Endodermal cell (in vitro differentiated cells): Measurements from ENCODE around the gene DIP2B. TPM values are rescaled to one million over a fixed set of nuclear protein-coding genes. Genes with fewer than 3 reads are reported as not detected.
A peak's percentile ranks its signal among the peaks of the same experiment; 100 is the strongest.

Experiments
- DNase-seq: peaks from one replicate; pipeline ENCODE4 v3.0.0-alpha.2; 2017
- H3K27ac ChIP-seq: 2 replicates; pipeline ENCODE4 v1.5.1; 2013; ENCODE audit warnings: mild to moderate bottlenecking, low read depth, low read length, moderate library complexity
- H3K27me3 ChIP-seq: 2 replicates; pipeline ENCODE4 v1.6.1; 2013; ENCODE audit warnings: mild to moderate bottlenecking, low read length, moderate library complexity; ENCODE audit not compliant: insufficient read depth, control insufficient read depth, poor library complexity, severe bottlenecking
- H3K36me3 ChIP-seq: 2 replicates; pipeline ENCODE4 v1.7.0; 2013; ENCODE audit warnings: mild to moderate bottlenecking, low read length, moderate library complexity; ENCODE audit not compliant: control insufficient read depth, insufficient read depth
- H3K4me1 ChIP-seq: one replicate; pipeline ENCODE4 v1.7.0; 2013; ENCODE audit warnings: low read length; ENCODE audit not compliant: control insufficient read depth, insufficient read depth
- H3K4me3 ChIP-seq: 2 replicates; pipeline ENCODE4 v1.5.1; 2013; ENCODE audit warnings: mild to moderate bottlenecking, low read length, moderate library complexity
- H3K9ac ChIP-seq: 2 replicates; pipeline ENCODE4 v1.6.1; 2013; ENCODE audit warnings: mild to moderate bottlenecking, low read length, moderate library complexity; ENCODE audit not compliant: poor library complexity, severe bottlenecking; ENCODE audit errors: extremely low read depth
- H3K9me3 ChIP-seq: 2 replicates; pipeline ENCODE4 v1.6.1; 2013; ENCODE audit warnings: mild to moderate bottlenecking, low read length, moderate library complexity; ENCODE audit not compliant: control insufficient read depth
- H3K27ac Mint-ChIP-seq: 2 replicates; pipeline ENCODE4 v1.8.0; 2020; ENCODE audit warnings: mixed read lengths
- H3K27me3 Mint-ChIP-seq: 2 replicates; pipeline ENCODE4 v1.8.0; 2021; ENCODE audit warnings: mild to moderate bottlenecking, mixed read lengths; ENCODE audit not compliant: insufficient read depth
- H3K36me3 Mint-ChIP-seq: 2 replicates; pipeline ENCODE4 v1.8.0; 2020; ENCODE audit warnings: low read depth, mixed read lengths
- H3K4me1 Mint-ChIP-seq: 2 replicates; pipeline ENCODE4 v1.8.0; 2020; ENCODE audit warnings: mixed read lengths
- H3K4me3 Mint-ChIP-seq: 2 replicates; pipeline ENCODE4 v1.8.0; 2020; ENCODE audit warnings: mild to moderate bottlenecking, moderate library complexity, mixed read lengths
- H3K9me3 Mint-ChIP-seq: 2 replicates; pipeline ENCODE4 v1.8.0; 2020; ENCODE audit warnings: mild to moderate bottlenecking, mixed read lengths
- WGBS, 2 experiments: methylation state at CpG; one replicate each; pipeline versions ENCODE4 v1.1.5 to v1.1.7; 2013; ENCODE audit warnings: missing lambda C conversion rate in 2 of 2, mixed read lengths in 1 of 2; ENCODE audit not compliant: insufficient coverage in 1 of 2, insufficient read length in 1 of 2; 5-methylcytosine and 5-hydroxymethylcytosine counted together
- total RNA-seq, 2 donors: library from RNA; stranded (reverse); fragmentation: NEBNext Ultra II Directional in 1 of 2; extraction: Animal tissue kit (Norgen Biotek cat#: 25700) in 1 of 2; gene quantifications; 2 replicates in 1 of 2; 3 replicates in 1 of 2; pipeline ENCODE4 v1.2.1, GENCODE V29; 2021
- TF ChIP-seq, protein P1 (sequence below): fragments of 200-600 bp; sonication (generic); conservative IDR thresholded peaks from 2 replicates; pipeline ENCODE4 v1.5.0; 2021; ENCODE audit warnings: antibody characterized with exemption, mild to moderate bottlenecking

Gene DIP2B
- total RNA-seq, 2 donors from 2014 or later = 20.6 to 21.3 TPM

GRCh38 chr12:50545786-50546185, 41.0 kb downstream of the DIP2B start:
- Histone ChIP-seq H3K9me3 (no peaks in the 10 kb centered on the region), H3K4me1 (no peaks in the 10 kb centered on the region), H3K27ac (no peak overlapping the region), H3K27me3 (no peaks in the 10 kb centered on the region), H3K36me3 (no peaks in the 10 kb centered on the region), H3K9ac (no peak overlapping the region), H3K4me3 (no peak overlapping the region)
- H3K27me3 Mint-ChIP-seq = no peaks in the 10 kb centered on the region
- TF ChIP-seq, protein P1, sequence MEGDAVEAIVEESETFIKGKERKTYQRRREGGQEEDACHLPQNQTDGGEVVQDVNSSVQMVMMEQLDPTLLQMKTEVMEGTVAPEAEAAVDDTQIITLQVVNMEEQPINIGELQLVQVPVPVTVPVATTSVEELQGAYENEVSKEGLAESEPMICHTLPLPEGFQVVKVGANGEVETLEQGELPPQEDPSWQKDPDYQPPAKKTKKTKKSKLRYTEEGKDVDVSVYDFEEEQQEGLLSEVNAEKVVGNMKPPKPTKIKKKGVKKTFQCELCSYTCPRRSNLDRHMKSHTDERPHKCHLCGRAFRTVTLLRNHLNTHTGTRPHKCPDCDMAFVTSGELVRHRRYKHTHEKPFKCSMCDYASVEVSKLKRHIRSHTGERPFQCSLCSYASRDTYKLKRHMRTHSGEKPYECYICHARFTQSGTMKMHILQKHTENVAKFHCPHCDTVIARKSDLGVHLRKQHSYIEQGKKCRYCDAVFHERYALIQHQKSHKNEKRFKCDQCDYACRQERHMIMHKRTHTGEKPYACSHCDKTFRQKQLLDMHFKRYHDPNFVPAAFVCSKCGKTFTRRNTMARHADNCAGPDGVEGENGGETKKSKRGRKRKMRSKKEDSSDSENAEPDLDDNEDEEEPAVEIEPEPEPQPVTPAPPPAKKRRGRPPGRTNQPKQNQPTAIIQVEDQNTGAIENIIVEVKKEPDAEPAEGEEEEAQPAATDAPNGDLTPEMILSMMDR = no peak
- H3K36me3 Mint-ChIP-seq = no peaks in the 10 kb centered on the region
- DNase-seq = no peak
- no peaks in the 10 kb centered on the region for H3K9me3 Mint-ChIP-seq
- H3K27ac Mint-ChIP-seq = peak overlapping the region; percentile 30
- H3K4me1 Mint-ChIP-seq = peaks cover 10% of the 10 kb centered on the region
- H3K4me3 Mint-ChIP-seq = no peak overlapping the region
- 62 to 95% methylated on average over 2 to 5 of the region's 5 CpGs for WGBS, 2 experiments

DNA sequence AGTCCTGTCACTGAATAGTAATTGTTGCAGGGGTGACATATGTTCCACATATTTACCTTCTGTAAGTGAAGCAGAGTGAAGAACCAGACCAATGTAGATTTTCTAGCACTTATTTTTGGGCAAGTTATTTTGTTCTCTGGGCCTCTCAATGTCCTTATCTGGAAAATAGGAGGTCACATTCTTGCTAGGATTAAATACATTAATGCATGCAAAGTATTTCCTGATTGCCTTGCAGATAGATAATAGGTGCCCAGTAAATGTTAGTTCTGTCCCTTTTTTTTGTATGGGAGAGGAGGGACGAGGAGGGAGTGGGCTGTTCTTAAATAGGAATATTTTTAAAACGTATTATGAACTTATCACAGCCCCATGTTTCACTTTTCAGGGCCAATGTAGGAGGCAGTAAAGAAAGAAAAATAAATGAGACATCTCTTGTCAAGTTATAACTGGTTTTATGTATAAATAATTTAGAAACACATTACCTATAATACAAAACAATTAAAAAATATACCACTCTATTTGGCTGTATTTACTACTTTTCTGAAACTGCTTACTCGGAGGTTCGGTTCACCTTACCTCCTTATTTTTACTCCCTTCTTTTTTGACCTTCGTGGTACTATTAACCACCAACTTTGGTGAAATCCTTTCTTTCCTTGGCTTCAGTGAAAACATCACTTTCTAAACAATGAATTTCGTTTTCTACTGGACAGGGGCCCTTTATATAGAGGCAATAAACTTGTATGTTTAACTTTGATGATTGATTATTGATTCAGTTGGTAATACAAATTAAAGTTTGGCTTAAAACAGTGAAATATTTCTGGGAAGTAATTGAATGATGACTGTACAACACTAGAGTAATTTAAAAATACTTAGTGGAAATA, 41.9 kb downstream of the DIP2B start:
- Histone ChIP-seq H3K27ac (no peak overlapping the region), H3K9ac (no peak overlapping the region), H3K4me3 (peak overlapping the region; percentile 23), H3K9me3 (no peaks in the 10 kb centered on the region), H3K27me3 (no peaks in the 10 kb centered on the region), H3K4me1 (no peaks in the 10 kb centered on the region), H3K36me3 (no peaks in the 10 kb centered on the region)
- Mint-ChIP-seq H3K9me3 (no peaks in the 10 kb centered on the region), H3K27ac (peak overlapping the region; percentile 42), H3K4me3 (no peak overlapping the region), H3K4me1 (peaks cover 10% of the 10 kb centered on the region), H3K36me3 (peaks cover 2% of the 10 kb centered on the region), H3K27me3 (no peaks in the 10 kb centered on the region)
- no peak for DNase-seq
- 95 to 96% methylated on average over 3 to 4 of the region's 6 CpGs for WGBS, 2 experiments
- TF ChIP-seq, protein P1 = no peak

DNA sequence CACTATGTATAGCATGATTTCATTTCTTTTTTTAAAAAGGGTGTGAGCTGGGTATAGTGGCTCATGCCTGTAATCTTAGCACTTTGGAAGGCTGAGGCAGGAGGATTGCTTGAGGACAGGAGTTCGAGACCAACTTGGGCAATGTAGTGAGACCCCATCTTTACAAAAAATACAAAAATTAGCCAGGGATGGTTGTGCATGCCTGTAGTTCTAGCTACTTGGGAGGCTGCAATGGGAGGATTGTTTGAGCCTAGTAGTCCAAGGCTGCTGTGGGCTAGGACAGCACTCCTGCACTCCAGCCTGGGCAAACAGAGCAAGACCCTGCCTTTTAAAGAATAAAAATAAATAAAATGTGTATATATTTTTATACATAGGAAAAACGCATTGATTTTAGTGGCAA, 43.0 kb downstream of the DIP2B start:
- Histone ChIP-seq H3K4me3 (no peak overlapping the region), H3K9me3 (no peaks in the 10 kb centered on the region), H3K36me3 (no peaks in the 10 kb centered on the region), H3K27ac (no peak overlapping the region), H3K4me1 (no peaks in the 10 kb centered on the region), H3K27me3 (no peaks in the 10 kb centered on the region), H3K9ac (no peak overlapping the region)
- Mint-ChIP-seq H3K4me1 (peaks cover 10% of the 10 kb centered on the region), H3K9me3 (no peaks in the 10 kb centered on the region), H3K4me3 (no peak overlapping the region), H3K36me3 (peaks cover 2% of the 10 kb centered on the region), H3K27me3 (no peaks in the 10 kb centered on the region), H3K27ac (no peak overlapping the region)
- no peak for DNase-seq
- WGBS, 2 experiments = 89 to 92% methylated on average over 2 of the region's 2 CpGs
- TF ChIP-seq, protein P1 = no peak
